H9 (cell line): ENCODE measurements around the gene CLEC11A. TPM values are rescaled to one million over a fixed set of nuclear protein-coding genes. Genes with fewer than 3 reads are reported as not detected.
A peak's percentile ranks its signal among the peaks of the same experiment; 100 is the strongest.

Source experiments
- DNase-seq: peaks from one replicate; pipeline ENCODE4 v3.0.0-alpha.2; 2017
- H2AFZ ChIP-seq: one replicate; pipeline ENCODE4 v1.6.1; 2013; ENCODE audit warnings: mild to moderate bottlenecking, low read length, control low read depth, moderate library complexity
- H2AK5ac ChIP-seq: 2 replicates; pipeline ENCODE4 v1.6.1; 2013; ENCODE audit warnings: low read length, control low read depth, mixed read lengths; ENCODE audit not compliant: insufficient read length
- H2BK120ac ChIP-seq: one replicate; pipeline ENCODE4 v1.6.1; 2013; ENCODE audit warnings: low read depth, mild to moderate bottlenecking, low read length, control low read depth, inconsistent platforms; ENCODE audit not compliant: poor library complexity, severe bottlenecking
- H2BK12ac ChIP-seq: 2 replicates; pipeline ENCODE4 v1.6.1; 2013; ENCODE audit warnings: low read length, control low read depth, mixed read lengths, low read depth; ENCODE audit not compliant: insufficient read length
- H2BK15ac ChIP-seq: 2 replicates; pipeline ENCODE4 v1.6.1; 2013; ENCODE audit warnings: low read depth, low read length, control low read depth
- H2BK20ac ChIP-seq: one replicate; pipeline ENCODE4 v1.6.1; 2013; ENCODE audit warnings: low read depth, mild to moderate bottlenecking, low read length, control low read depth, inconsistent platforms; ENCODE audit not compliant: poor library complexity, severe bottlenecking
- H2BK5ac ChIP-seq: 2 replicates; pipeline ENCODE4 v1.6.1; 2013; ENCODE audit warnings: low read length, control low read depth, mixed read lengths; ENCODE audit not compliant: insufficient read length
- H3K14ac ChIP-seq: 2 replicates; pipeline ENCODE4 v1.6.1; 2013; ENCODE audit warnings: low read length, control low read depth; ENCODE audit not compliant: insufficient read depth
- H3K18ac ChIP-seq: 2 replicates; pipeline ENCODE4 v1.6.1; 2013; ENCODE audit warnings: low read depth, mild to moderate bottlenecking, mixed read lengths, low read length, control low read depth; ENCODE audit not compliant: insufficient read length
- H3K23ac ChIP-seq: 2 replicates; pipeline ENCODE4 v1.6.1; 2013; ENCODE audit warnings: low read length, control low read depth, mixed read lengths, low read depth; ENCODE audit not compliant: insufficient read length
- H3K23me2 ChIP-seq: 2 replicates; pipeline ENCODE4 v1.6.1; 2013; ENCODE audit warnings: low read depth, mild to moderate bottlenecking, mixed read lengths, low read length, control low read depth; ENCODE audit not compliant: insufficient read length, poor library complexity, severe bottlenecking
- H3K27ac ChIP-seq: 2 replicates; pipeline ENCODE4 v1.5.1; 2013; ENCODE audit warnings: low read length, control low read depth, mixed read lengths, low read depth; ENCODE audit not compliant: insufficient read length
- H3K27me3 ChIP-seq: 2 replicates; pipeline ENCODE4 v1.6.1; 2013; ENCODE audit warnings: low read length, control low read depth, inconsistent platforms; ENCODE audit not compliant: insufficient read depth
- H3K4ac ChIP-seq: 2 replicates; pipeline ENCODE4 v1.6.1; 2013; ENCODE audit warnings: low read depth, mild to moderate bottlenecking, control low read depth, inconsistent platforms, low read length, moderate library complexity
- H3K4me1 ChIP-seq: 2 replicates; pipeline ENCODE4 v1.6.1; 2013; ENCODE audit warnings: low read length, control low read depth, inconsistent platforms; ENCODE audit not compliant: insufficient read depth
- H3K4me2 ChIP-seq: 2 replicates; pipeline ENCODE4 v1.6.1; 2013; ENCODE audit warnings: low read length, control low read depth, mixed read lengths; ENCODE audit not compliant: insufficient read length, insufficient read depth
- H3K56ac ChIP-seq: 2 replicates; pipeline ENCODE4 v1.6.1; 2013; ENCODE audit warnings: low read depth, mild to moderate bottlenecking, mixed read lengths, low read length, control low read depth; ENCODE audit not compliant: insufficient read length
- H3K79me1 ChIP-seq: 2 replicates; pipeline ENCODE4 v1.6.1; 2013; ENCODE audit warnings: low read depth, mild to moderate bottlenecking, moderate library complexity, low read length, control low read depth, inconsistent platforms; ENCODE audit not compliant: insufficient read depth, poor library complexity, severe bottlenecking
- H3K79me2 ChIP-seq: 2 replicates; pipeline ENCODE4 v1.6.1; 2013; ENCODE audit warnings: low read length, control low read depth, inconsistent platforms; ENCODE audit not compliant: insufficient read depth
- H3K9ac ChIP-seq: 2 replicates; pipeline ENCODE4 v1.6.1; 2013; ENCODE audit warnings: low read length, control low read depth, mixed read lengths; ENCODE audit not compliant: insufficient read length; ENCODE audit errors: extremely low read depth
- H3K9me3 ChIP-seq: one replicate; pipeline ENCODE4 v1.6.1; 2013; ENCODE audit warnings: low read depth, low read length, inconsistent platforms; ENCODE audit not compliant: control insufficient read depth
- H3T11ph ChIP-seq: one replicate; pipeline ENCODE4 v1.6.1; 2013; ENCODE audit warnings: mild to moderate bottlenecking, low read length, control low read depth, inconsistent platforms
- H4K20me1 ChIP-seq: one replicate; pipeline ENCODE4 v1.6.1; 2013; ENCODE audit not compliant: control insufficient read depth, insufficient read length, insufficient read depth
- H4K5ac ChIP-seq: 2 replicates; pipeline ENCODE4 v1.6.1; 2013; ENCODE audit warnings: low read depth, mild to moderate bottlenecking, mixed read lengths, low read length, control low read depth; ENCODE audit not compliant: insufficient read length
- H4K8ac ChIP-seq: replicated peaks from 2 replicates; pipeline ENCODE4 v1.6.1; 2013; ENCODE audit warnings: low read length, control low read depth, mixed read lengths, low read depth; ENCODE audit not compliant: insufficient read length
- H4K91ac ChIP-seq: 2 replicates; pipeline ENCODE4 v1.6.1; 2013; ENCODE audit warnings: low read depth, mild to moderate bottlenecking, moderate library complexity, mixed read lengths, low read length, control low read depth; ENCODE audit not compliant: insufficient read length
- H3K27ac Mint-ChIP-seq, 3 experiments: 2 replicates in 2 of 3; 3 replicates in 1 of 3; pipeline ENCODE4 v1.8.0; 2020 to 2021; ENCODE audit warnings: mixed read lengths in 3 of 3, mild to moderate bottlenecking in 1 of 3, moderate library complexity in 1 of 3
- H3K27me3 Mint-ChIP-seq: 2 replicates; pipeline ENCODE4 v1.8.0; 2021; ENCODE audit warnings: low read depth, mild to moderate bottlenecking, moderate library complexity, mixed read lengths
- H3K36me3 Mint-ChIP-seq, 3 experiments: 2 replicates in 2 of 3; 3 replicates in 1 of 3; pipeline ENCODE4 v1.8.0; 2020 to 2021; ENCODE audit warnings: low read depth in 3 of 3, mixed read lengths in 3 of 3; ENCODE audit not compliant: insufficient read depth in 1 of 3
- H3K4me1 Mint-ChIP-seq, 2 experiments: 2 replicates each; pipeline ENCODE4 v1.8.0; 2020; ENCODE audit warnings: mixed read lengths in 2 of 2
- H3K4me3 Mint-ChIP-seq, 2 experiments: 2 replicates in 1 of 2; 3 replicates in 1 of 2; pipeline ENCODE4 v1.8.0; 2020 to 2021; ENCODE audit warnings: mild to moderate bottlenecking in 2 of 2, mixed read lengths in 2 of 2, moderate library complexity in 1 of 2
- H3K9me3 Mint-ChIP-seq, 2 experiments: 2 replicates in 1 of 2; 3 replicates in 1 of 2; pipeline ENCODE4 v1.8.0; 2020; ENCODE audit warnings: mild to moderate bottlenecking in 2 of 2, mixed read lengths in 2 of 2, moderate library complexity in 1 of 2
- WGBS: extraction: QIAGEN DNeasy Blood & Tissue Kit; methylation state at CpG from one replicate; pipeline ENCODE4 v1.1.7; 2013; ENCODE audit warnings: missing lambda C conversion rate, low lambda C conversion rate, mixed read lengths; ENCODE audit not compliant: insufficient read length; ENCODE audit errors: extremely low coverage; 5-methylcytosine and 5-hydroxymethylcytosine counted together
- total RNA-seq: library from RNA; stranded (reverse); gene quantifications from 2 replicates; pipeline ENCODE4 v1.2.1, GENCODE V29; 2021
- TF ChIP-seq, protein P1 (sequence below): fragments of 200-600 bp; sonication (generic); conservative IDR thresholded peaks from 3 replicates; pipeline ENCODE4 v1.8.0; 2021; ENCODE audit warnings: antibody characterized with exemption, mild to moderate bottlenecking

CLEC11A gene
- total RNA-seq, 1 experiment from 2014 or later: 3.9 TPM

DNA sequence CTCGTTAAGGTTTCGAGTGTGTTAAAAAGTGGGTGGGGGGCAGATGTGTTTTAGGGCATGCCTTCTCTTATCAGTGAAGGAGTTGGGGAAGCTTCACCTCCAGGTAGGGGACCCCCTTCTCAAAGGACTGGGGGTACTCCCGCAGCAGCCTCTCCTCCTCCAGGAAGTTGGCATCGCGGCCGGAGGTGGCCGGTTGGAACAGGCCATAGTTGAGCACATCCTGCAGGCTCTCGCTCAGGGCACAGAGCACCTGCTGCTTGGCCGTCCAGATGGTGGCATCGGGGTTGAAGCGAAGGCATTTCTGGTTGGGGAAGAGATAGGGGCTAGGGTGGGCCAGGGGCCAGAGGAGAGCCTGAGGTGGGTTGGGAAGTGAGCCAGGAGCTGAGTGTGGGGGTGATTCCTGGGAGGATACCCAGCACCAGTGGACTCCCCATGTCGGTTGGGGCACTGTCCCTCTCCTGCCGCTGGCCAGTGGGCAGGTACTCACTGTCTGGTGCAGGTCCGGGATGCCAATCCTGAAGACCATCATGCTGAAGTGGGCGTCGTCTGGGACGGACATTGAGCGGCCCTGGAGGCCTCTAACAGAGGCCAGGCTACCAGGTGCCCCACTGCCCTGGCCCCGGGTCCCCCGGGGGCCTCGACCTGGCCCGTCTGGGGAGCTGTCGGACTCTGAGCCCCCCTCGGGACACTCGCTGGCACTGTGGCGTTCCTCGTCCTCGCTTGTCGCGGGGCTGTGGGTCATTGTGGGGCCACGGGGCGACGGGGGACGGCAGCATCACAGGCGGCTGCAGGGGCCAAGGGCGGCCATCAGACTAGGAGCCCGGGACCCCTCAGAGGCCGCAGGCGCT lies 6.8 kb upstream of the CLEC11A start:
- H3K27ac ChIP-seq: no peak overlapping the region
- Mint-ChIP-seq H3K9me3 (no peaks in the 10 kb centered on the region; a peak in 1 of 5 replicates), H3K36me3 (no peaks in the 10 kb centered on the region; a peak in 1 of 7 replicates), H3K27ac (no peak overlapping the region), H3K27me3 (peaks cover 80% of the 10 kb centered on the region), H3K4me1 (peaks cover 15 to 27% of the 10 kb centered on the region in 2 experiments), H3K4me3 (peak overlapping the region in 1 of 2 experiments; percentile 52; a peak in 2 of 5 replicates)
- H2AK5ac ChIP-seq: no peak overlapping the region
- no CpG with 5 or more reads among the region's 39 CpGs for WGBS
- no peak overlapping the region for H2AFZ ChIP-seq
- no peak overlapping the region for H3T11ph ChIP-seq
- H3K9me3 ChIP-seq: no peaks in the 10 kb centered on the region
- no peak overlapping the region for H3K23ac ChIP-seq
- no peak overlapping the region for H4K91ac ChIP-seq
- no peak overlapping the region for H2BK5ac ChIP-seq
- DNase-seq: no peak
- no peak overlapping the region for H4K8ac ChIP-seq
- no peak overlapping the region for H2BK20ac ChIP-seq
- H3K79me1 ChIP-seq: no peaks in the 10 kb centered on the region
- H3K18ac ChIP-seq: no peak overlapping the region
- H3K56ac ChIP-seq: no peak overlapping the region
- no peaks in the 10 kb centered on the region for H3K79me2 ChIP-seq
- no peaks in the 10 kb centered on the region; the same call in none of the 2 replicates for H3K27me3 ChIP-seq
- H3K14ac ChIP-seq: no peak overlapping the region
- no peak overlapping the region for H2BK120ac ChIP-seq
- no peak overlapping the region for H4K5ac ChIP-seq
- H3K4ac ChIP-seq: no peak overlapping the region
- no peaks in the 10 kb centered on the region for H4K20me1 ChIP-seq
- H3K4me2 ChIP-seq: no peak overlapping the region
- no peak overlapping the region for H2BK15ac ChIP-seq
- TF ChIP-seq, protein P1, sequence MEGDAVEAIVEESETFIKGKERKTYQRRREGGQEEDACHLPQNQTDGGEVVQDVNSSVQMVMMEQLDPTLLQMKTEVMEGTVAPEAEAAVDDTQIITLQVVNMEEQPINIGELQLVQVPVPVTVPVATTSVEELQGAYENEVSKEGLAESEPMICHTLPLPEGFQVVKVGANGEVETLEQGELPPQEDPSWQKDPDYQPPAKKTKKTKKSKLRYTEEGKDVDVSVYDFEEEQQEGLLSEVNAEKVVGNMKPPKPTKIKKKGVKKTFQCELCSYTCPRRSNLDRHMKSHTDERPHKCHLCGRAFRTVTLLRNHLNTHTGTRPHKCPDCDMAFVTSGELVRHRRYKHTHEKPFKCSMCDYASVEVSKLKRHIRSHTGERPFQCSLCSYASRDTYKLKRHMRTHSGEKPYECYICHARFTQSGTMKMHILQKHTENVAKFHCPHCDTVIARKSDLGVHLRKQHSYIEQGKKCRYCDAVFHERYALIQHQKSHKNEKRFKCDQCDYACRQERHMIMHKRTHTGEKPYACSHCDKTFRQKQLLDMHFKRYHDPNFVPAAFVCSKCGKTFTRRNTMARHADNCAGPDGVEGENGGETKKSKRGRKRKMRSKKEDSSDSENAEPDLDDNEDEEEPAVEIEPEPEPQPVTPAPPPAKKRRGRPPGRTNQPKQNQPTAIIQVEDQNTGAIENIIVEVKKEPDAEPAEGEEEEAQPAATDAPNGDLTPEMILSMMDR: no peak
- peaks cover 9% of the 10 kb centered on the region; the same call in 1 of the 2 replicates for H3K4me1 ChIP-seq
- H3K23me2 ChIP-seq: no peaks in the 10 kb centered on the region
- H2BK12ac ChIP-seq: no peak overlapping the region
- H3K9ac ChIP-seq: no peak overlapping the region
